ENCODE measurements around the gene GUSB.

GUSB gene

DNA sequence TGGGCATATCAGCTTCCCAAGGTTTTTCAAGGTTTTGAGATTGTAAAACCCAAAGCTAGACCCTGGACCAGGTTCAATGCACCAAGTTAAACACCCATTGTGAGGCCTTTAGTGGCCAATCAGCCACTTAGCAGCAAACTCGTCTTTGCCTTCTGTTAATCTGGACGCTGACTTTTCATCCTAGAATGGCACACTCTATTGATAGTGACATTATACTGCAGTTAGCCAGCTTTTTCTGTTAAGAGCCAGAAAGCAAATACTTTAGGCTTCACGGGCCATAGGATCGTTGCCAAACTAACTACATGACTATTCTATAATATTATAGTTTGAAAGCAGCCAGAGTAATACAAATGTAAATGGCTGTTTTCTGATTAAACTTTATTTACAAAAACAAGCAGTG lies 57.8 kb downstream of the GUSB start:
- H3K27ac Mint-ChIP-seq, result no peak overlapping the region
- ATAC-seq (no peak), DNase-seq (ENCODE audit: low spot score in 2 of 2) (no peak)
- H3K36me3 Mint-ChIP-seq, result peaks cover 5% of the 10 kb centered on the region
- no peaks in the 10 kb centered on the region for H3K9me3 Mint-ChIP-seq
- no peak overlapping the region for H3K4me3 Mint-ChIP-seq
- H3K4me1 Mint-ChIP-seq, result peaks cover 9% of the 10 kb centered on the region

GRCh38 chr7:65923316-65923715 lies 58.7 kb downstream of the GUSB start:
- peaks cover 9% of the 10 kb centered on the region for H3K4me1 Mint-ChIP-seq
- no peak overlapping the region for H3K4me3 Mint-ChIP-seq
- H3K9me3 Mint-ChIP-seq, result no peaks in the 10 kb centered on the region
- ATAC-seq (no peak), DNase-seq (ENCODE audit: low spot score in 2 of 2) (no peak)
- H3K27ac Mint-ChIP-seq, result no peak overlapping the region
- H3K36me3 Mint-ChIP-seq, result peaks cover 5% of the 10 kb centered on the region

DNA sequence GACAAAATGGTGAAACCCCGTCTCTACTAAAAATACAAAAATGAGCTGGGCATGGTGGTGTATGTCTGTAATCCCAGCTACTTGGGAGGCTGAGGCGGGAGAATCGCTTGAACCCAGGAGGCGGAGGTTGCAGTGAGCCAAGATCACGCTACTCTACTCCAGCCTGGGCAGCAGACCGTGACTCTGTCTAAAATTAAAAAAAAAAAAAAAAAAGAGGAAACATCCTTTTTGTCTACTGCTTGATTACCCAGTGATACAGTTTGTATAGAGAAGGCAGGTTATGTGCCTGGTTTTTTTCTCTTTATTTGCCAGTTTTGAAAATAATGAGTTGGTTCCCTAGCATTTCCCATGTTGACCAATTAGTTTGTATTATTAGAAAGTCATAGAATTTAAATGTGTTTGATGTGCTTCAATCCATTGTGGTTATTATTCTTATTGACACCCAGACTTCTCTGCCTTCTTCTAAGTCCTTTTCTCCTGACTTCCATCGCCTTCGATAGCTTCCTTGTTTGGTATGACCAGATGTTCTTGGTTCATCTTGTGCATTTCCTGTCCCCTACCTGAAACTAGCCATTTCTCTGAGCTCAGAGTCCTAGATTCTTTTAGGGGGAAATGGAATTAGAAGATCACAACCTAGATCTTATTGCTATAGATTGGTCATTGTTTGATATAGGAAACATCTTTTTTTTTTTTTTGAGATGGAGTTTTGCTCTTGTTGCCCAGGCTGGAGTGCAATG lies 65.9 kb downstream of the GUSB start:
- Mint-ChIP-seq H3K27ac (no peak overlapping the region), H3K4me3 (no peak overlapping the region), H3K9me3 (no peaks in the 10 kb centered on the region), H3K4me1 (peaks cover 9% of the 10 kb centered on the region), H3K36me3 (no peaks in the 10 kb centered on the region)
- DNase-seq (ENCODE audit: low spot score in 2 of 2) (no peak), ATAC-seq (no peak)

- H3K27ac Mint-ChIP-seq, result no peak overlapping the region
- DNase-seq (ENCODE audit: low spot score in 2 of 2) (no peak), ATAC-seq (no peak)
- no peaks in the 10 kb centered on the region for H3K36me3 Mint-ChIP-seq
- H3K4me3 Mint-ChIP-seq, result no peak overlapping the region
- no peaks in the 10 kb centered on the region for H3K4me1 Mint-ChIP-seq
- no peaks in the 10 kb centered on the region for H3K9me3 Mint-ChIP-seq
Observed at GRCh38 chr7:65912237-65912636, 69.8 kb downstream of the GUSB start.

Measured in stimulated activated effector memory CD8-positive, alpha-beta T cell treated with anti-CD3 and anti-CD28 coated beads, Interleukin-12 subunit alpha, Interleukin-12 subunit beta, amount 100 ng/mL, for 72 hours (primary cell).